ENCODE results near the gene RNF6. TPM values are rescaled to one million over a fixed set of nuclear protein-coding genes. Genes with fewer than 3 reads are reported as not detected.

Gene RNF6
- total RNA-seq, 4 donors from 2014 or later, result 17.0 to 24.4 (median 23.5) TPM

Other genes with a start within 250 kb of the RNF6 start
- gene SHISA2, start 170.3 kb downstream of the RNF6 start, total RNA-seq, result under 1 TPM in 3 of 4 donors, not detected in 1; 0.78 to 0.98 (median 0.83) TPM
- gene CDK8, start 31.8 kb upstream of the RNF6 start, total RNA-seq, result 10 to 100 TPM; 20.3 to 26.3 (median 23.8) TPM

Measured in esophagus muscularis mucosa (tissue), 4 donors.